Stimulated activated CD8-positive, alpha-beta memory T cell treated with anti-CD3 and anti-CD28 coated beads, Interleukin-7, amount 100 ng/mL, for 48 hours (primary cell): ENCODE measurements around the gene PHLPP1.

Experiments used
- DNase-seq, 2 donors: peaks; one replicate each; pipeline ENCODE4 v3.0.0-alpha.2; 2020; ENCODE audit warnings: low read depth in 1 of 2; ENCODE audit errors: extremely low read depth in 1 of 2

Gene PHLPP1

GRCh38 chr18:62771494-62772270 lies 56.3 kb downstream of the PHLPP1 start:
- no peak for DNase-seq

DNA sequence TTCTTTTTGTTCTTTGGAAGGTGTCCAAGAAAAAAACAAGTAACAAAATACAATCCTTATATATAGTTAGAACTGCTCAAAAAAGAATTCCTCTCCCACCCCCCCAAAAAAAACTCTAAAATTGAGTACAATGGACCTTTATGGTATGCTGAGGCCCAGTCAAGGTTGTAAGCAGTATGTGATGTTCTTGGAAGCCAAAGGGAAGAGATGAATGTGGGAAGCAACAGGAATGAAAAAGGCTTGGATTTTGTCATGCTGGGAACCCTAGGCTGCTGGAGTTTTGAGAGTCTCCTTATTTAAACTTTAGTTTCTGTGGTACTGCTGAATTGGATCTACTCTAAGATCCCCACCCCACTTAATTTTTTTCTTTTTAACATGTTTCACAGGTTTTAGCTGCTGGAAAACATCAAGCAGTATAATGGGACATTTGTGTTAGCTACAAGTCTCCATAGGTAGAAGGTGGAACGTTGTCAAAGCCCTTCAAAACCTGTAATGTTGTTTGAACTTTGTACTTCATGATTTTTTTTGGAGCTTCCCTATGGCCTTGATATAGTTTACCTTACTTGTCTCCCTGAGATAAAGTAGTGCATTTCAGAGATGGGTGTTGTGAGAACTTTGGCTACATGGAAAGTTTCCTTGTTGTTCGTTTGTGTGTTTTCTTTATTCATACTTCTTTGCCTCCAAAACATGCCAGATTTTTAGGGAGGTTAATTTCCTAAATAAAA lies 57.7 kb downstream of the PHLPP1 start:
- no peak for DNase-seq

DNA sequence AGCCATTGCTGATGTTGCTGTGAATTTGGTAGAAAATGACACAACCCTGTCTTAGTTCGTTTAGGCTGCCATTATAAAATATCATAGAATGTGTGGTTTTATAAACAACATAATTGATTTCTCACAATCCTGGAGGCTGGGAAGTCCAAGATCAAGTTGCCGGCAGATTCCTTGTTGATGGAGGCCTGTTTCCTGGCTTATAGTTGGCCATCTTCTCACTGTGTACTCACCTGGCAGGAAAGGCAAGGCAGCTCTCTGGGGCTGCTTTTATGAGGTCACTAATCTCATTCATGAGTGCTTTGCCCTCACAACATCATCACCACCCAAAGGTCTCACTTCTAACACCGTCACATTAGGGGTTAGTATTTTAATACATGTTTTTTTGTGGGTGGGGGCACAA lies 58.4 kb downstream of the PHLPP1 start:
- DNase-seq: no peak

GRCh38 chr18:62776024-62776570 lies 60.8 kb downstream of the PHLPP1 start:
- no peak for DNase-seq

- no peak for DNase-seq
These were observed 62.5 kb downstream of the PHLPP1 start for GRCh38 chr18:62777814-62778213.

GRCh38 chr18:62778976-62779869 lies 63.9 kb downstream of the PHLPP1 start:
- DNase-seq: no peak

- DNase-seq: no peak
These were observed 65.9 kb downstream of the PHLPP1 start for GRCh38 chr18:62781262-62781661.

DNA sequence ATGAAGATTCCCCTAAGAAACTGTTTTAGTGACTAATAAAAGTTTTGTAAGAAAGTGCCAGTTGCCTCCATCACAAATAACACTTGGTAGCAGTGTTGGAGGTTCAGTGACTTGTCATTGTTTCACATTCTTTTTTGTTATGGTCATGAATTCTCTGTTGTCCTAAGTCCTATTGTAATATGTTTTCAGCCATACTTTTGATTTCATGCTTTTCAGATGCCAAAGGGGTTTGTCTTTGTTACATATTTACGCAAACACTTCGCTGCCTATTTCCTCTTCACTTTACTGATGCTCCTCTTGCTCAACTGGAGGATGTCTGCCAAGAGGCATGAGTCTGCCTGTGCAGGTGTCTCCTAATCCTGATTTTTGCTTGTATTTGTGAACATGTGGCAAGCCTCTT lies 66.6 kb downstream of the PHLPP1 start:
- no peak for DNase-seq

GRCh38 chr18:62784338-62784965 lies 69.1 kb downstream of the PHLPP1 start:
- no peak for DNase-seq

GRCh38 chr18:62784966-62785413 lies 69.6 kb downstream of the PHLPP1 start:
- no peak for DNase-seq

- DNase-seq: no peak
These were observed 71.3 kb downstream of the PHLPP1 start for GRCh38 chr18:62786689-62787088.

GRCh38 chr18:62788111-62788510 lies 72.8 kb downstream of the PHLPP1 start:
- DNase-seq: no peak

GRCh38 chr18:62788876-62789275 lies 73.5 kb downstream of the PHLPP1 start:
- no peak for DNase-seq

- DNase-seq: no peak
These were observed 75.8 kb downstream of the PHLPP1 start for GRCh38 chr18:62790871-62791772.

DNA sequence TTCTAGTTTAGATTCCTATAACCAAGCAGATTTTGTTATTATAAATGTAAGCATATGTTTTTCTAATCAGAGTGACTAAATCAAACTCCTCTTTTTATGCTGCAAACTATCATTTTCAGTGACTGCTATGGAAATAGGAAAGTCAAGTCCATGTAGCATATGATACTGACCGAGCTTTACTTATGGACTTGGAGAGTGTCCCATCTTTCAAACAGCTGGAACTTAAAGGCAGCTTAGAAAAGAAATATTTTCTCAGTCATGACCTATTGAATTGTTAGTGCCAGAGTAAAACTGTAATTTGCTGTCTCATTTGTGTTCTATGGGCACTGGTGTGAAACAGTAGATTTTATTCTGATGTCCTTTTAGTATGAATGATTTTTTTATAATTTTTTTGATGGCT lies 76.7 kb downstream of the PHLPP1 start:
- DNase-seq: no peak

- no peak for DNase-seq
These were observed 80.5 kb downstream of the PHLPP1 start for GRCh38 chr18:62795813-62796212.

- no peak for DNase-seq
These were observed 80.9 kb downstream of the PHLPP1 start for GRCh38 chr18:62796216-62796621.

DNA sequence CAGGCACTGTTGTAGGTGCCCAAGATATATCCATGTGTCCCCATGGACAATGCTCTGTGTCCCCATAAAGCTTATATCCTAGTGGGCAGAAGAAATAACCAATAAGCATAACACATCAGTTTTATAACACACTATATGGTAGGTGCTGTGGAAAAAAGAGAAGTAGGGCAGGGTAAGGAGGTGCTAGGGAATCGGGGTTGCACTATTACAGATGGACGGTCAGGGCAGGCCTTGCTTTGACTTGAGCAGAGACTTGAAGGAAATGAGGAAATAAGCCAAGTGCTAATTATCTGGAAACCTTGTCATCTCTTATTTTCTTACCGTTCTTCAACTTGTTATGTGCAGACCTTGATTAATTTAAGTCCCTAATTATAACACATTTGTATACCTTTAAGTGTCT lies 82.0 kb downstream of the PHLPP1 start:
- no peak for DNase-seq

DNA sequence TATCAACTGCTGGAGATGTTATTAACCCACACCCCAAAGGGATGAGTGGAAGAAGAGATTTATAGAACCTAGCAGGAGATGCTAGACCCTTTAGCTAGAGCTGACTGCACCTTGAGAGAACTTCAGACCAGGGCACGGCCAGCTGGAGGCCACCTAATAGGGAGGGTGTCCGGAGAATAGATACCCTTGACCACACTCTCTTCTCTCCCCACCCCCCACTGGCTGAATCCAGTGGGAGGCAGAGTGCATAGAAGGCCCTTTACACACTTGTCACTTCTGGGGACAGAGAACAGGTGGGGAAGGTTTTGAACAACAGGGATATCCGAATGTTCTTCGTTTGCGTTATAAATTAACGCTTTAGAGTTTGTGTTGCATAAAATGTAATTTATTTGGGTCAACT lies 84.6 kb downstream of the PHLPP1 start:
- no peak for DNase-seq

DNA sequence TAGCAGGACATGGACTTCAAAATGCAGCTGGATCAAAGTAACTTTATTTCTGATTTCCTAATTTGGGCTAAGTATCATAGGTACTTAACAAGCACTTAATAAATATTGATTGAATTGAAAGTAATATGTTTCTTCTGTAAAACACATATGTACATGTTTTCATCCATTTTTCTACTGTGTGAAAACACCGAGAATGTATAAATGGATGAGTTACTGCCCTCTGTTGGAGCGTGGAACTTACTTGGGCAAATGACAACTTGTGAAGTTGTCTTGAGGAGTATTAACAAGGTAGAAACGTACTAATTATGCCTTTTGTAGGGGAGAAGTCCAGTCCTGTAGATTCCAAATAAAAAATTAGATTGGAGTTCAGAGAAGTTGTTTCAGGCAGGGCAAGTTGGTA lies 87.2 kb downstream of the PHLPP1 start:
- DNase-seq: no peak
